Aortic smooth muscle cell (primary cell): ENCODE data around the gene HSD3B1. TPM values are rescaled to one million over a fixed set of nuclear protein-coding genes. Genes with fewer than 3 reads are reported as not detected.

Experiments
- total RNA-seq: library from RNA; depleted of rRNA; stranded (reverse); fragments of >200 nt; gene quantifications from 2 replicates; pipeline ENCODE4 v1.2.3, GENCODE V29; 2014

The HSD3B1 gene
- not detected in 2 replicates for total RNA-seq

GRCh38 chr1:119506941-119507340, at the start of gene HSD3B1:
TSS of gene HSD3B1 (plus strand) at chr1:119507210. CDS start at chr1:119507477, 267 bp downstream.

Other genes starting within 250 kb of the HSD3B1 start
- gene HAO2, start 138.4 kb upstream of the HSD3B1 start, total RNA-seq = not detected in 2 replicates
- gene HSD3B2, start 92.1 kb upstream of the HSD3B1 start, total RNA-seq = not detected in 2 replicates
- 5.6 and 9.5 TPM in 2 replicates for gene ZNF697, start 141.1 kb downstream of the HSD3B1 start, total RNA-seq
- gene PHGDH, start 204.7 kb downstream of the HSD3B1 start, total RNA-seq = 28.5 and 29.3 TPM in 2 replicates